ENCODE results near the gene TMEM127.

DNA sequence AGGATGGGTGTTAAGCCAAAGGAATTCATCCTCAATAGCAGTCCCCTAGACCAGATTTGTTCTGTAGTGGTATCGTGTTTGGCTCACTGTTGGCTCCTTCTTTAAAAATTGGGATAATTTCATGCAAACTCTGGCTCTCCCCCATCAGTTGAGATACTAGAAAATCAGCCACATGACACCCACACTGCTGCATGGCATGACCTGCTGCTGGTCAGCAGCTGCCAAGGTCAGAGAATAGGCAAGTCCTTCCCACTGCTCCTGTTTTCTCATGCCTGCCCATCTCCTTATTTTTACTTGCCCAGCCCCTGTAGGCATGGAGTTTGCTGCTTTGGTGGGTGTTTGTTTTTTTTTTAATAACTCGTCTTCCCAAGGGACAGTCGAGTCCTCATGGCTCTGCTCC is 40.6 kb upstream of the TMEM127 start:
- no peak for TF ChIP-seq POLR2A (IDR thresholded peaks at IDR 0.05; ENCODE audit: low read length)
- no peak for TF ChIP-seq GATA1 (IDR thresholded peaks at IDR 0.05; ENCODE audit: low read depth, low read length)

Measured in erythroblast (primary cell).